Nephron progenitor cell (in vitro differentiated cells): ENCODE data around the gene P2RY11.

Experiments
- DNase-seq: peaks from one replicate; pipeline ENCODE4 v3.0.0; 2021
- H3K27ac Mint-ChIP-seq: 2 replicates; pipeline ENCODE4 v1.8.0; 2021; ENCODE audit warnings: mild to moderate bottlenecking, moderate library complexity, mixed read lengths
- H3K27me3 Mint-ChIP-seq: 2 replicates; pipeline ENCODE4 v1.8.0; 2021; ENCODE audit warnings: mild to moderate bottlenecking, low read depth, mixed read lengths; ENCODE audit not compliant: poor library complexity
- H3K36me3 Mint-ChIP-seq: 2 replicates; pipeline ENCODE4 v1.8.0; 2021; ENCODE audit warnings: low read depth, mixed read lengths
- H3K4me1 Mint-ChIP-seq: 2 replicates; pipeline ENCODE4 v1.8.0; 2021; ENCODE audit warnings: mixed read lengths
- H3K4me3 Mint-ChIP-seq: 2 replicates; pipeline ENCODE4 v1.8.0; 2021; ENCODE audit warnings: mild to moderate bottlenecking, moderate library complexity, mixed read lengths
- H3K9me3 Mint-ChIP-seq: 2 replicates; pipeline ENCODE4 v1.8.0; 2021; ENCODE audit warnings: mild to moderate bottlenecking, moderate library complexity, mixed read lengths
- CTCF ChIP-seq: fragments of 200-600 bp; sonication (generic); IDR thresholded peaks from 2 replicates; pipeline ENCODE4 v1.5.0; 2021; ENCODE audit warnings: antibody characterized with exemption

The P2RY11 gene

GRCh38 chr19:10163536-10163935 lies 52.0 kb downstream of the P2RY11 start:
- no peak for TF ChIP-seq CTCF
- Mint-ChIP-seq H3K9me3 (no peaks in the 10 kb centered on the region), H3K27me3 (no peaks in the 10 kb centered on the region), H3K4me1 (no peaks in the 10 kb centered on the region), H3K4me3 (no peak overlapping the region), H3K27ac (no peak overlapping the region), H3K36me3 (peaks cover 41% of the 10 kb centered on the region)
- DNase-seq = no peak
